H9 (cell line): ENCODE data around the gene CTCF. TPM values are rescaled to one million over a fixed set of nuclear protein-coding genes. Genes with fewer than 3 reads are reported as not detected.

Source experiments
- DNase-seq: peaks from one replicate; pipeline ENCODE4 v3.0.0-alpha.2; 2017
- H2AFZ ChIP-seq: one replicate; pipeline ENCODE4 v1.6.1; 2013; ENCODE audit warnings: mild to moderate bottlenecking, low read length, control low read depth, moderate library complexity
- H2AK5ac ChIP-seq: 2 replicates; pipeline ENCODE4 v1.6.1; 2013; ENCODE audit warnings: low read length, control low read depth, mixed read lengths; ENCODE audit not compliant: insufficient read length
- H2BK120ac ChIP-seq: one replicate; pipeline ENCODE4 v1.6.1; 2013; ENCODE audit warnings: low read depth, mild to moderate bottlenecking, low read length, control low read depth, inconsistent platforms; ENCODE audit not compliant: poor library complexity, severe bottlenecking
- H2BK12ac ChIP-seq: 2 replicates; pipeline ENCODE4 v1.6.1; 2013; ENCODE audit warnings: low read length, control low read depth, mixed read lengths, low read depth; ENCODE audit not compliant: insufficient read length
- H2BK15ac ChIP-seq: 2 replicates; pipeline ENCODE4 v1.6.1; 2013; ENCODE audit warnings: low read depth, low read length, control low read depth
- H2BK20ac ChIP-seq: one replicate; pipeline ENCODE4 v1.6.1; 2013; ENCODE audit warnings: low read depth, mild to moderate bottlenecking, low read length, control low read depth, inconsistent platforms; ENCODE audit not compliant: poor library complexity, severe bottlenecking
- H2BK5ac ChIP-seq: 2 replicates; pipeline ENCODE4 v1.6.1; 2013; ENCODE audit warnings: low read length, control low read depth, mixed read lengths; ENCODE audit not compliant: insufficient read length
- H3K14ac ChIP-seq: 2 replicates; pipeline ENCODE4 v1.6.1; 2013; ENCODE audit warnings: low read length, control low read depth; ENCODE audit not compliant: insufficient read depth
- H3K18ac ChIP-seq: 2 replicates; pipeline ENCODE4 v1.6.1; 2013; ENCODE audit warnings: low read depth, mild to moderate bottlenecking, mixed read lengths, low read length, control low read depth; ENCODE audit not compliant: insufficient read length
- H3K23ac ChIP-seq: 2 replicates; pipeline ENCODE4 v1.6.1; 2013; ENCODE audit warnings: low read length, control low read depth, mixed read lengths, low read depth; ENCODE audit not compliant: insufficient read length
- H3K23me2 ChIP-seq: 2 replicates; pipeline ENCODE4 v1.6.1; 2013; ENCODE audit warnings: low read depth, mild to moderate bottlenecking, mixed read lengths, low read length, control low read depth; ENCODE audit not compliant: insufficient read length, poor library complexity, severe bottlenecking
- H3K27ac ChIP-seq: 2 replicates; pipeline ENCODE4 v1.5.1; 2013; ENCODE audit warnings: low read length, control low read depth, mixed read lengths, low read depth; ENCODE audit not compliant: insufficient read length
- H3K27me3 ChIP-seq: 2 replicates; pipeline ENCODE4 v1.6.1; 2013; ENCODE audit warnings: low read length, control low read depth, inconsistent platforms; ENCODE audit not compliant: insufficient read depth
- H3K4ac ChIP-seq: 2 replicates; pipeline ENCODE4 v1.6.1; 2013; ENCODE audit warnings: low read depth, mild to moderate bottlenecking, control low read depth, inconsistent platforms, low read length, moderate library complexity
- H3K4me1 ChIP-seq: 2 replicates; pipeline ENCODE4 v1.6.1; 2013; ENCODE audit warnings: low read length, control low read depth, inconsistent platforms; ENCODE audit not compliant: insufficient read depth
- H3K4me2 ChIP-seq: 2 replicates; pipeline ENCODE4 v1.6.1; 2013; ENCODE audit warnings: low read length, control low read depth, mixed read lengths; ENCODE audit not compliant: insufficient read length, insufficient read depth
- H3K56ac ChIP-seq: 2 replicates; pipeline ENCODE4 v1.6.1; 2013; ENCODE audit warnings: low read depth, mild to moderate bottlenecking, mixed read lengths, low read length, control low read depth; ENCODE audit not compliant: insufficient read length
- H3K79me1 ChIP-seq: 2 replicates; pipeline ENCODE4 v1.6.1; 2013; ENCODE audit warnings: low read depth, mild to moderate bottlenecking, moderate library complexity, low read length, control low read depth, inconsistent platforms; ENCODE audit not compliant: insufficient read depth, poor library complexity, severe bottlenecking
- H3K79me2 ChIP-seq: 2 replicates; pipeline ENCODE4 v1.6.1; 2013; ENCODE audit warnings: low read length, control low read depth, inconsistent platforms; ENCODE audit not compliant: insufficient read depth
- H3K9ac ChIP-seq: 2 replicates; pipeline ENCODE4 v1.6.1; 2013; ENCODE audit warnings: low read length, control low read depth, mixed read lengths; ENCODE audit not compliant: insufficient read length; ENCODE audit errors: extremely low read depth
- H3K9me3 ChIP-seq: one replicate; pipeline ENCODE4 v1.6.1; 2013; ENCODE audit warnings: low read depth, low read length, inconsistent platforms; ENCODE audit not compliant: control insufficient read depth
- H3T11ph ChIP-seq: one replicate; pipeline ENCODE4 v1.6.1; 2013; ENCODE audit warnings: mild to moderate bottlenecking, low read length, control low read depth, inconsistent platforms
- H4K20me1 ChIP-seq: one replicate; pipeline ENCODE4 v1.6.1; 2013; ENCODE audit not compliant: control insufficient read depth, insufficient read length, insufficient read depth
- H4K5ac ChIP-seq: 2 replicates; pipeline ENCODE4 v1.6.1; 2013; ENCODE audit warnings: low read depth, mild to moderate bottlenecking, mixed read lengths, low read length, control low read depth; ENCODE audit not compliant: insufficient read length
- H4K8ac ChIP-seq: replicated peaks from 2 replicates; pipeline ENCODE4 v1.6.1; 2013; ENCODE audit warnings: low read length, control low read depth, mixed read lengths, low read depth; ENCODE audit not compliant: insufficient read length
- H4K91ac ChIP-seq: 2 replicates; pipeline ENCODE4 v1.6.1; 2013; ENCODE audit warnings: low read depth, mild to moderate bottlenecking, moderate library complexity, mixed read lengths, low read length, control low read depth; ENCODE audit not compliant: insufficient read length
- H3K27ac Mint-ChIP-seq, 3 experiments: 2 replicates in 2 of 3; 3 replicates in 1 of 3; pipeline ENCODE4 v1.8.0; 2020 to 2021; ENCODE audit warnings: mixed read lengths in 3 of 3, mild to moderate bottlenecking in 1 of 3, moderate library complexity in 1 of 3
- H3K27me3 Mint-ChIP-seq: 2 replicates; pipeline ENCODE4 v1.8.0; 2021; ENCODE audit warnings: low read depth, mild to moderate bottlenecking, moderate library complexity, mixed read lengths
- H3K36me3 Mint-ChIP-seq, 3 experiments: 2 replicates in 2 of 3; 3 replicates in 1 of 3; pipeline ENCODE4 v1.8.0; 2020 to 2021; ENCODE audit warnings: low read depth in 3 of 3, mixed read lengths in 3 of 3; ENCODE audit not compliant: insufficient read depth in 1 of 3
- H3K4me1 Mint-ChIP-seq, 2 experiments: 2 replicates each; pipeline ENCODE4 v1.8.0; 2020; ENCODE audit warnings: mixed read lengths in 2 of 2
- H3K4me3 Mint-ChIP-seq, 2 experiments: 2 replicates in 1 of 2; 3 replicates in 1 of 2; pipeline ENCODE4 v1.8.0; 2020 to 2021; ENCODE audit warnings: mild to moderate bottlenecking in 2 of 2, mixed read lengths in 2 of 2, moderate library complexity in 1 of 2
- H3K9me3 Mint-ChIP-seq, 2 experiments: 2 replicates in 1 of 2; 3 replicates in 1 of 2; pipeline ENCODE4 v1.8.0; 2020; ENCODE audit warnings: mild to moderate bottlenecking in 2 of 2, mixed read lengths in 2 of 2, moderate library complexity in 1 of 2
- WGBS: extraction: QIAGEN DNeasy Blood & Tissue Kit; methylation state at CpG from one replicate; pipeline ENCODE4 v1.1.7; 2013; ENCODE audit warnings: missing lambda C conversion rate, low lambda C conversion rate, mixed read lengths; ENCODE audit not compliant: insufficient read length; ENCODE audit errors: extremely low coverage; 5-methylcytosine and 5-hydroxymethylcytosine counted together
- total RNA-seq: library from RNA; stranded (reverse); gene quantifications from 2 replicates; pipeline ENCODE4 v1.2.1, GENCODE V29; 2021
- TF ChIP-seq, protein P1 (sequence below): fragments of 200-600 bp; sonication (generic); conservative IDR thresholded peaks from 3 replicates; pipeline ENCODE4 v1.8.0; 2021; ENCODE audit warnings: antibody characterized with exemption, mild to moderate bottlenecking

The CTCF gene
- total RNA-seq, 1 experiment from 2014 or later: 87.3 TPM

- Histone ChIP-seq H2AFZ (no peak overlapping the region), H4K5ac (no peak overlapping the region), H3K27me3 (no peaks in the 10 kb centered on the region), H3K14ac (no peak overlapping the region; the same call in 1 of the 2 replicates), H2BK15ac (no peak overlapping the region), H3K79me1 (no peaks in the 10 kb centered on the region), H3K4ac (no peak overlapping the region), H3K79me2 (no peaks in the 10 kb centered on the region), H3K4me2 (no peak overlapping the region), H3K23ac (no peak overlapping the region), H4K20me1 (peaks cover 3% of the 10 kb centered on the region), H3K27ac (no peak overlapping the region), H2AK5ac (no peak overlapping the region), H3K23me2 (no peaks in the 10 kb centered on the region), H4K8ac (no peak overlapping the region), H3K9ac (no peak overlapping the region), H2BK12ac (no peak overlapping the region), H4K91ac (no peak overlapping the region), H3K18ac (no peak overlapping the region), H2BK20ac (no peak overlapping the region), H2BK120ac (no peak overlapping the region), H3K56ac (no peak overlapping the region), H2BK5ac (no peak overlapping the region), H3K4me1 (no peaks in the 10 kb centered on the region), H3K9me3 (no peaks in the 10 kb centered on the region), H3T11ph (no peak overlapping the region)
- no peak overlapping the region for H3K27ac Mint-ChIP-seq
- no peaks in the 10 kb centered on the region for H3K9me3 Mint-ChIP-seq
- H3K4me1 Mint-ChIP-seq: 0 out of 4 replicates have a peak, but pooled peaks cover 0 to 2% of the 10 kb centered on the region in 2 experiments
- no peak for DNase-seq
- peaks cover 0 to 5% (median 2%) of the 10 kb centered on the region in 3 experiments; a peak in 3 of 7 replicates for H3K36me3 Mint-ChIP-seq
- WGBS: no CpG with 5 or more reads among the region's 28 CpGs
- H3K4me3 Mint-ChIP-seq: no peak overlapping the region
- TF ChIP-seq, protein P1, sequence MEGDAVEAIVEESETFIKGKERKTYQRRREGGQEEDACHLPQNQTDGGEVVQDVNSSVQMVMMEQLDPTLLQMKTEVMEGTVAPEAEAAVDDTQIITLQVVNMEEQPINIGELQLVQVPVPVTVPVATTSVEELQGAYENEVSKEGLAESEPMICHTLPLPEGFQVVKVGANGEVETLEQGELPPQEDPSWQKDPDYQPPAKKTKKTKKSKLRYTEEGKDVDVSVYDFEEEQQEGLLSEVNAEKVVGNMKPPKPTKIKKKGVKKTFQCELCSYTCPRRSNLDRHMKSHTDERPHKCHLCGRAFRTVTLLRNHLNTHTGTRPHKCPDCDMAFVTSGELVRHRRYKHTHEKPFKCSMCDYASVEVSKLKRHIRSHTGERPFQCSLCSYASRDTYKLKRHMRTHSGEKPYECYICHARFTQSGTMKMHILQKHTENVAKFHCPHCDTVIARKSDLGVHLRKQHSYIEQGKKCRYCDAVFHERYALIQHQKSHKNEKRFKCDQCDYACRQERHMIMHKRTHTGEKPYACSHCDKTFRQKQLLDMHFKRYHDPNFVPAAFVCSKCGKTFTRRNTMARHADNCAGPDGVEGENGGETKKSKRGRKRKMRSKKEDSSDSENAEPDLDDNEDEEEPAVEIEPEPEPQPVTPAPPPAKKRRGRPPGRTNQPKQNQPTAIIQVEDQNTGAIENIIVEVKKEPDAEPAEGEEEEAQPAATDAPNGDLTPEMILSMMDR: no peak
- no peaks in the 10 kb centered on the region for H3K27me3 Mint-ChIP-seq
Observed at GRCh38 chr16:67674851-67675578, 112.7 kb downstream of the CTCF start.
